Omental fat pad (tissue), 4 donors: ENCODE results near the gene TACR2. TPM values are rescaled to one million over a fixed set of nuclear protein-coding genes. Genes with fewer than 3 reads are reported as not detected.

ENCODE experiments used
- ATAC-seq: fragments of 150-250 bp; one replicate; pipeline ENCODE4 v1.9.1; 2016; ENCODE audit warnings: mild to moderate bottlenecking, moderate library complexity; ENCODE audit not compliant: low FRiP score
- DNase-seq: peaks from one replicate; pipeline ENCODE4 v3.0.0-alpha.2; 2019; ENCODE audit warnings: low spot score
- total RNA-seq, 4 donors: library from RNA; depleted of rRNA; stranded (reverse); fragments of >200 nt; gene quantifications; one replicate each; pipeline ENCODE4 v1.1.0, GENCODE V29; 2016
- TF ChIP-seq, protein P1 (sequence below), 3 donors: fragments of 450-650 bp; IDR thresholded peaks; one replicate each; pipeline ENCODE4 v1.5.1; 2016 to 2017; ENCODE audit warnings: antibody characterized with exemption in 3 of 3, mild to moderate bottlenecking in 3 of 3, moderate library complexity in 2 of 3

Gene TACR2
- total RNA-seq, 4 donors from 2014 or later: 0.44 to 0.96 (median 0.74) TPM; not detected in 1

DNA sequence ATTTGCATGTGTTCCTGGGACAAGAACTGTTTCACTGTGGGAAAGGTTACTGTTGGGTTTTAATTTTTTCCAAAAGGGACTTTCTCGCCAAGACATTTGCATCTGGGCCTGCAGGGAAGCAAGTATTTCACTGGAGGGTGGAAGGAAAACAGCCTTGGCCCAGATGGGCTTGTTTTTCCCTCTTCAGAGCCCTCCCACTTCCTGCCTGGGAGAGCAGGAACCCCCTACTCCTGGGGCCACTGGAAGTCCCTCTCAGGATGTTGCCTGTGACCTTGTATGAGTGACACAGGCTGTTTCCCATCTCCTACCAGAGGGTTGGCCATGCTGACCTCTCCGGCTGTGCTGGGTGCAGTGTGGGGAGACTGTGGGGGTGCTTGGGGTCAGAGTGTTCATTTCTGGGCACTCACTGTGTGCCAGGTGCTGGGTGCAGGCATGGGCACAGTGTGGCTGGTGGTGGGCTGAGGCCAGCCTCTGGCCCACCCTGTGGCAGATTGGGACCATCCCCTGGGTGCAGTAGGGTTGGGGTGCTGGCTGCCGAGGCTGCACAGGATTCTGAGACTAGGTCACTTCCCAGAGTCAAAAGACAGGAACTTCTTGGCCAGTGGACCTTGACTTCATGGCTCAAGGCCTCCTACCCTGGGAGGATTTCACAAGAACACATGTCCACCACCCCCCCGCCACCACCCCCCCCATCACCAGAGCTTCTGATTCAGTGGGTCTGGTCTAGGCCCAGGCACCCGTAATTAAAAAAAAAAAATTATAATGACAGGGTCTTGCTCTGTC, 44.7 kb upstream of the TACR2 start:
- ATAC-seq (no peak), DNase-seq (no peak)

DNA sequence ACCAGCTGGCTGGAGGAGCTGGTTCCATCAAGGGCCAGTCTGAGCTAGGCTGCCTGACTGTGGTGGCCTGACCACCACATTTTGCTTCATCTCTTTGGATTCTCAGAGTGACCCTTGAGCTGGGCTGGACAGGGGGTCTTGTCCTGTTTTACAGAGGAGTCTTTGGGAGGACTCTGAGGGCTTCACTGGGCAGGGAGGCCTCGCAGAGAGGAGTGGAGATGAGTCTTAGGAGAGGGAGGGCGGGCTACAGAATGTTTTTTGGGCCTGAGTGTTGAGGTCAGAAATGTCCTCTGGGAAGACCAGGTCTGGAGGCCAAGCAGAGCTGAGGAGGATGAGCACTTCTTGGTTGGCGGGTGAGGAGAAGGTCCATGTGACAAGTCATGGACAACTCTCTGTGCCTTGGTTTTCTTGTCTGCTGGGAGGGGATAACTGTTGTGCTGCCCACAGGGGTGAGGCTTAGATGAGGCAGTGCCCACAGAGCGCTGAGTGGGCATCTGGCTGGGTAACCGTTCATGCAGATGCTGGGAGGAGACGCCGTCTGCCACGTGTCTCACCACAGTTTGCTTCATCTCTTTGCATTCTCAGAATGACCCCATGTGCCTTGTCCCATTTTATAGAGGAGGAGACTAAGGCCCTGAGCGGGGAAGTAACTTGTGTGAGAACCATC, 44.0 kb upstream of the TACR2 start:
- ATAC-seq (no peak), DNase-seq (no peak)
- TF ChIP-seq, protein P1, sequence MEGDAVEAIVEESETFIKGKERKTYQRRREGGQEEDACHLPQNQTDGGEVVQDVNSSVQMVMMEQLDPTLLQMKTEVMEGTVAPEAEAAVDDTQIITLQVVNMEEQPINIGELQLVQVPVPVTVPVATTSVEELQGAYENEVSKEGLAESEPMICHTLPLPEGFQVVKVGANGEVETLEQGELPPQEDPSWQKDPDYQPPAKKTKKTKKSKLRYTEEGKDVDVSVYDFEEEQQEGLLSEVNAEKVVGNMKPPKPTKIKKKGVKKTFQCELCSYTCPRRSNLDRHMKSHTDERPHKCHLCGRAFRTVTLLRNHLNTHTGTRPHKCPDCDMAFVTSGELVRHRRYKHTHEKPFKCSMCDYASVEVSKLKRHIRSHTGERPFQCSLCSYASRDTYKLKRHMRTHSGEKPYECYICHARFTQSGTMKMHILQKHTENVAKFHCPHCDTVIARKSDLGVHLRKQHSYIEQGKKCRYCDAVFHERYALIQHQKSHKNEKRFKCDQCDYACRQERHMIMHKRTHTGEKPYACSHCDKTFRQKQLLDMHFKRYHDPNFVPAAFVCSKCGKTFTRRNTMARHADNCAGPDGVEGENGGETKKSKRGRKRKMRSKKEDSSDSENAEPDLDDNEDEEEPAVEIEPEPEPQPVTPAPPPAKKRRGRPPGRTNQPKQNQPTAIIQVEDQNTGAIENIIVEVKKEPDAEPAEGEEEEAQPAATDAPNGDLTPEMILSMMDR (IDR thresholded peaks at IDR 0.05): no peak

More for the DNA sequence above, 44.7 kb upstream of the TACR2 start:
- TF ChIP-seq, protein P1 (IDR thresholded peaks at IDR 0.05): no peak

DNA sequence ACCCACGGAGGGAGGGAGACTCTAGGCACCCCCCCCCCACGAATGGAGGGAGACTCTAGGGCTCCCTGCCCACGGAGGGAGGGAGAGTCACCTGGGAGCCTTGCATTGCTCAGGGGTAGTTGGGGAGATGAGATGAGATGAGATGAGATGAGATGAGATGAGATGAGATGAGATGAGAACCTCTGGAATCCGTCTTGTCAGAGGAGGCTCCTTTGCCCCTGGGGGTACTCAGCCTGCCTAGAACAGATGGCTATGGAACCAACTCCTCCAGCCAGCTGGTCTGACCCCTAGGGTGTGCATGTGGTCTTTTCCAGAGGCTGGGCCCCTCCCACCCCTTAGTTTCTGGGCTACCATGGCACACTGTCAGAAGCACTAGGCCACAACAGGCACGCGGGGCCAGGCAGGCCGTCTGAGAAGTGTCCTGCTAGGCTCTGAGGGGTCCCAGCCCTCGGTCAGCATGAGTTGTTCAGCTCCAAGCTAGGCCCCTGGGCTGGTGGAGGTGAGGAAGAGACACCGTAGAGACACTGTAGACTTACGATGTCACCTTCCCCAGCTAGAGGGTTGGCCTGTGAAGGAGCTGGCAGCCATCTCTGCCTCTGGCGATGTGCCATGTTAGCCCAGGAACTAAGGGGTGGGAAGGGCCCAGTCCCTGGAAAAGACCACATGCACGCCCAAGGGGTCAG, 43.3 kb upstream of the TACR2 start:
- ATAC-seq: no peak
- TF ChIP-seq, protein P1 (IDR thresholded peaks at IDR 0.05): no peak
- no peak for DNase-seq

DNA sequence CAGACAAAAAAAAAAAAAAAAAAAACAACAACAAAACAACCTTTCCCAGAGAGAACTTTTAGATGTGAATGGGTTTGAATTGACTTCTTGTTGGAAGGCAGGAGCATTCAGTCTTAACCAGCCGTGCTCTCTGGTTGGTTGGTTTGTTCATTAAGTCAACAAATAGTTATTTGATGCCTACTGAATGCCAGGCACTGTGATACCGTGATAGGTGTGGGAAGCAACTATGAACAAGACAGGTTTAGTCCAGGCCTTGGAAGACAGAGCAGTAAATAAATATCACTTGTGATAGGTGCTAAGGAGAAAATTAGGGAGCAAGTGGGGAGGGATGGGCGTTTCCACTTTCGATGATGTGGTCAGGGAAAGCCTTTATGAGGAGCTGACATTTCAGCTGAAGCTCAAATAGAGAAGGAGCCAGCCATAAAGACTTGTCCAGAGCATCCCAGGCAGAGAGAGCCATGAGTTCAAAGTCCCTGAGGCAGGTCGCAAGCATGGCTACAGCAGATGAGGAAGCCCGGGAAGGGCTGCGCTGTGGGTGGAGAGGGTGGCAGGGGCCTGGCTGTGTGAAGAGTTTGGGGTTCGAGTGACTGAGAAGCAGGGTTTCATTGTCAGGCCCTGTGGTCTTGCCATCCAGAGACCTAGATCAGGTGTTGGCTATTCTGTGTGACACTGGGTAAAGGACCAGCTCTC, 42.5 kb upstream of the TACR2 start:
- no peak for ATAC-seq
- TF ChIP-seq, protein P1 (IDR thresholded peaks at IDR 0.05): no peak
- DNase-seq: no peak

DNA sequence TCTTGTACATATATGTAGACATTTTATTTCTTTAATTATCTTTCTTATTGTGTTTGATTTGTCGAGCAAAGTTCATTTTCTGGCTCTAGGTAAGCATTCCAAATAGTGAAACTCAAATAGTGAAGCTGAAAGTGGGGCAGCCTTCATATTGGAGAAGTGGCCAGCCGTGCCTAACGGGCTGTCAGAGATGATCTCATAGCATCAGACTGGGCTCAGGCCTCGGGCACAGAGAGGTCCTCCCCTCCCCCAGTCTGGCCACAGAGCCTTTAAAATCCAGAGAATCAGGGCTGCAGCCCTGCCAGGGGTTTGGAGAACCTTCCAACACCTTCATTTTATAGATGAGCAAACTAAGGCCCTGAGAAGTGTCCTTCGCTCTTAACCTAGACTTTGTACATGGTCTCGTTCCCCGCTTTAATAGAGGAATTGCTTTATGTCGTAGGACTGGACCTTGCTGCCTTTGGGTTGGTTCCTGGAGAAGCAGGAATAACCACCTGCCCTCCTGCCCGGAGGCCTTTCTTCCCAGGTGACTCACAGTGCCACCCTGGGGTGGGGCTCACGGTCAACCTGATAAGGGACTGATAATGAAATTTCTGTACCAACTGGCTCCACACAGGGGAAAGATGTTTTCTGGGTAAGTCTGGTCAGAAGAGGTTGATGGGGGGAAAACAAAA, 41.8 kb upstream of the TACR2 start:
- ATAC-seq: no peak
- TF ChIP-seq, protein P1 (IDR thresholded peaks at IDR 0.05): no peak
- DNase-seq: no peak

DNA sequence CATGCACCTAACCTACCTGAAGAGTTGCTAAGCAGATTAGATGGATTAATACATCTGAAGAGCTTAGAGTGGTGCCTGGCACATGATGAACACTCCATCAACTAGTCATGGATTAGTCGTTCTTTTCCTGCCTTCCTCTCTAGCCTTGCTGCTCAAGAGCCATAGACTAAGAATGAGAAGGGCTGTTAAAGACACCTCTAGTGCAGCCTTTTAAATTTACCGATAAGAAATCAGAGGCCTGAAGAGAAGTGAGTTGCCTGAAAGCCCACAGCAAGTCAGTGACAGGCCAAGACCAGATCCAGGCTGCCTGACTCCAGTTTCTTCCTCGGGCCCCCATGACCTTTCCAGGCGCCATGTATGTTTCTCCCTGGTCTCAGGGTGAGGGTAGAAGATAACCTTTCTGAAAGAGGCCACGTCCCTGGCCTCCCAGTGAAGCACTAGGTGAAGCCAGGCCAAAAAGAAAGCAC, 41.1 kb upstream of the TACR2 start:
- TF ChIP-seq, protein P1 (IDR thresholded peaks at IDR 0.05): no peak
- no peak for DNase-seq
- no peak for ATAC-seq
